Sigmoid colon (tissue), 3 donors: ENCODE data around the gene KMT2B.

Experiments
- POLR2A ChIP-seq, 2 donors: fragments of 450-650 bp; IDR thresholded peaks; one replicate each; pipeline ENCODE4 v1.6.1; 2016; ENCODE audit warnings: antibody characterized with exemption in 2 of 2, mild to moderate bottlenecking in 2 of 2, moderate library complexity in 2 of 2
- TF ChIP-seq, protein P1 (sequence below), 4 experiments: fragments of 450-650 bp in 3 of 4; fragments of 200-600 bp in 1 of 4; IDR thresholded peaks; one replicate each; pipeline ENCODE4 v1.5.1; 2016 to 2019; ENCODE audit warnings: antibody characterized with exemption in 4 of 4, mild to moderate bottlenecking in 3 of 4, moderate library complexity in 2 of 4

DNA sequence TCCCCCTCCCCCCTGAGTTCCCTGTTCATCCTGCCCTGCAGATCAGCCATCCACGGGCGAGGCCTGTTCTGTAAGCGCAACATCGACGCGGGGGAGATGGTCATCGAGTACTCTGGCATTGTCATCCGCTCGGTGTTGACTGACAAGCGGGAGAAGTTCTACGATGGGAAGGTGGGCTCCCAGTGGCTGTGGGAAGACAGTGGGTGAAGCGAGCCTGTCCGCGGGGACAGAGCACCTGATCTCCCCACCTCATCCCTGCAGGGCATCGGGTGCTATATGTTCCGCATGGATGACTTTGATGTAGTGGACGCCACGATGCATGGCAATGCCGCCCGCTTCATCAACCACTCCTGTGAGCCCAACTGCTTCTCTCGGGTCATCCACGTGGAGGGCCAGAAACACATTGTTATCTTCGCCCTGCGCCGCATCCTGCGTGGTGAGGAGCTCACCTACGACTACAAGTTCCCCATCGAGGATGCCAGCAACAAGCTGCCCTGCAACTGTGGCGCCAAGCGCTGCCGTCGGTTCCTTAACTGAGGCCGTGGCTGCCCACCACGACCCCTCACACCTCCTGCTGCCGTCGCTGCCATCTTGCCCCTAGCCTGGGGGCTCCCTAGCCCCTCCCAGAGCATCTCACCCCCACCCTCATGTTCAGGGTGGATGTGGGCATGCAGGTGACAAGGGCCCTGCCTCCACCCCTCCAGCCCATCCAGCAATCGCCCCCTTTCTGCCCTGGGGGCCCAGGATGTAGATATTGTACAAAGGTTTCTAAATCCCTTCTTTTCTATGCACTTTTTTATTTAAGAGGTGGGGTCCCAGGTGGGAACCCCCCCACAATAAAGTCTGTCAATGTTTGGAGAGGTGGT, 20.5 kb downstream of the KMT2B start:
- TF ChIP-seq, protein P1, sequence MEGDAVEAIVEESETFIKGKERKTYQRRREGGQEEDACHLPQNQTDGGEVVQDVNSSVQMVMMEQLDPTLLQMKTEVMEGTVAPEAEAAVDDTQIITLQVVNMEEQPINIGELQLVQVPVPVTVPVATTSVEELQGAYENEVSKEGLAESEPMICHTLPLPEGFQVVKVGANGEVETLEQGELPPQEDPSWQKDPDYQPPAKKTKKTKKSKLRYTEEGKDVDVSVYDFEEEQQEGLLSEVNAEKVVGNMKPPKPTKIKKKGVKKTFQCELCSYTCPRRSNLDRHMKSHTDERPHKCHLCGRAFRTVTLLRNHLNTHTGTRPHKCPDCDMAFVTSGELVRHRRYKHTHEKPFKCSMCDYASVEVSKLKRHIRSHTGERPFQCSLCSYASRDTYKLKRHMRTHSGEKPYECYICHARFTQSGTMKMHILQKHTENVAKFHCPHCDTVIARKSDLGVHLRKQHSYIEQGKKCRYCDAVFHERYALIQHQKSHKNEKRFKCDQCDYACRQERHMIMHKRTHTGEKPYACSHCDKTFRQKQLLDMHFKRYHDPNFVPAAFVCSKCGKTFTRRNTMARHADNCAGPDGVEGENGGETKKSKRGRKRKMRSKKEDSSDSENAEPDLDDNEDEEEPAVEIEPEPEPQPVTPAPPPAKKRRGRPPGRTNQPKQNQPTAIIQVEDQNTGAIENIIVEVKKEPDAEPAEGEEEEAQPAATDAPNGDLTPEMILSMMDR (IDR thresholded peaks at IDR 0.05) = no peak
- no peak for TF ChIP-seq POLR2A (IDR thresholded peaks at IDR 0.05)
